Right lobe of liver (tissue), 4 donors: ENCODE data around the gene BTG1.

ENCODE experiments used
- CTCF ChIP-seq, 4 donors: fragments of 200-600 bp in 3 of 4; fragments of 450-650 bp in 1 of 4; IDR thresholded peaks; one replicate each; pipeline versions ENCODE4 v1.5.1 to v1.8.0; 2016 to 2022; ENCODE audit warnings: antibody characterized with exemption in 4 of 4, mild to moderate bottlenecking in 2 of 4
- POLR2A ChIP-seq: fragments of 450-650 bp; IDR thresholded peaks from one replicate; pipeline ENCODE4 v1.6.1; 2017; ENCODE audit warnings: antibody characterized with exemption, mild to moderate bottlenecking
- donor health status: DM: no; HTN: no; CAD: no.
- donor health status: DM: no; HTN: no; CAD: no.
- donor health status: DM: no; HTN: yes; CAD: no.

DNA sequence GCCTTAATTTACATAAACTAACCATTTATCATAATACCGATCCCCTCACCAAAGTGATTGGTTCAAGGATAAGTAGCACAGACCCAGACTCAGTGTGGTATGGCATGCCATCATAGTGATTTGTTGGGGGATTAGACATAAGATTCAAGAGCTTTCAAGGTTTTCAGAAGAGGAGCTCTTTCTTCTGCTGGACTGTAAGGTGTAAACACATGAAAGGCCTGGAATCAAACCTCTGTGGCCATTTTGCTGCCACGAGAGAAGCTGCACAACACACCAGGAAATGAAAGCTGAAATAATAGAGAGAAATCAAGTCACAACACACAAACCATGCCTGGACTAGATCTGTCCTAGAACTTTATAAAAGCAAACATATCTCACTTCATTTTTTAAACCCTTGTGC is 30.8 kb downstream of the BTG1 start:
- TF ChIP-seq CTCF (IDR thresholded peaks at IDR 0.05), result no peak
- no peak for TF ChIP-seq POLR2A
